ENCODE data around the gene ERICH6. TPM values are rescaled to one million over a fixed set of nuclear protein-coding genes. Genes with fewer than 3 reads are reported as not detected.

Gene ERICH6
- total and polyA plus RNA-seq, 2 donors (not counting 3 experiments of a cell fraction or from before 2014, with no cell fraction given): not detected

GRCh38 chr3:150639262-150639661 lies 64.5 kb downstream of the ERICH6 start:
- FAIRE-seq (no peak), DNase-seq (ENCODE audit: low read depth, low spot score) (no peak)
- ChIA-PET CTCF (no interaction called here), POLR2A (no interaction called here)
- TF ChIP-seq GATA2 (IDR thresholded peaks at IDR 0.05; ENCODE audit: insufficient read depth, insufficient read length, low read depth, low read length): no peak
- TF ChIP-seq MYC (IDR thresholded peaks at IDR 0.05; ENCODE audit: low read depth, low read length): no peak
- no peak for TF ChIP-seq CTCF (IDR thresholded peaks at IDR 0.05; ENCODE audit: extremely low read depth in 1 of 2, insufficient read depth in 1 of 2, low read depth in 1 of 2, low read length in 2 of 2)
- no peak for TF ChIP-seq EZH2 (IDR thresholded peaks at IDR 0.05; ENCODE audit: borderline replicate concordance, low read depth, low read length, severe bottlenecking)
- TF ChIP-seq POLR2A (IDR thresholded peaks at IDR 0.05; ENCODE audit: low read depth, low read length): no peak
- no peak for TF ChIP-seq POLR2AphosphoS5 (IDR thresholded peaks at IDR 0.05; ENCODE audit: insufficient read depth, low read depth, low read length)
- TF ChIP-seq MAX (IDR thresholded peaks at IDR 0.05; ENCODE audit: insufficient read depth, insufficient read length): no peak
- TF ChIP-seq JUN (IDR thresholded peaks at IDR 0.05; ENCODE audit: borderline replicate concordance, insufficient read depth, insufficient read length, low read depth): no peak
- no peak for TF ChIP-seq FOS (IDR thresholded peaks at IDR 0.05; ENCODE audit: borderline replicate concordance, insufficient read depth, low read length)
- H3K4me3 ChIP-seq (replicated peaks in 1 of 3; ENCODE audit: insufficient read depth in 1 of 3, low read depth in 1 of 3, low read length in 3 of 3): no peak overlapping the region
- dilution Hi-C loops (cut with MboI; ENCODE audit: extremely low pct_ligation_motif_present, low sequenced_read_pairs) (no loop called here), intact Hi-C loops (cut with micrococcal nuclease) (no loop called here)
- no peaks in the 10 kb centered on the region for H3K9me1 ChIP-seq (replicated peaks; ENCODE audit: control insufficient read depth, extremely low read depth, insufficient read depth, low read length)
- BruUV-seq (replicated peaks): no TSS peak
- peaks cover 0 to 2% of the 10 kb centered on the region in 2 experiments for H3K27me3 ChIP-seq (ENCODE audit: control insufficient read depth in 2 of 2, insufficient read depth in 2 of 2, low read length in 2 of 2)
- no peak overlapping the region for H3K27ac ChIP-seq (ENCODE audit: insufficient read depth, low read depth, low read length)
- no peak overlapping the region for H2AFZ ChIP-seq (ENCODE audit: low read depth, low read length)
- H4K20me1 ChIP-seq (replicated peaks; ENCODE audit: control insufficient read depth, extremely low read depth, insufficient read depth, low read length): no peaks in the 10 kb centered on the region
- no peaks in the 10 kb centered on the region for H3K9me3 ChIP-seq (replicated peaks; ENCODE audit: control insufficient read depth, insufficient read depth, low read length)
- H3K4me1 ChIP-seq (ENCODE audit: control insufficient read depth, extremely low read depth, insufficient read depth, low read length): no peaks in the 10 kb centered on the region
- H3K9ac ChIP-seq (replicated peaks; ENCODE audit: extremely low read depth, insufficient read depth, low read length): no peak overlapping the region
- no peaks in the 10 kb centered on the region for H3K79me2 ChIP-seq (ENCODE audit: control insufficient read depth, insufficient read depth, low read length)
- no peak overlapping the region for H3K4me2 ChIP-seq (ENCODE audit: insufficient read depth, low read length)
- no peaks in the 10 kb centered on the region for H3K36me3 ChIP-seq (ENCODE audit: control insufficient read depth in 2 of 2, extremely low read depth in 1 of 2, insufficient read depth in 2 of 2, low read length in 2 of 2)
